Measurements from ENCODE around the gene PRSS23. TPM values are rescaled to one million over a fixed set of nuclear protein-coding genes. Genes with fewer than 3 reads are reported as not detected.

Gene PRSS23
- total and polyA plus RNA-seq, 12 donors: 5.1 to 49.4 (median 28.8) TPM

DNA sequence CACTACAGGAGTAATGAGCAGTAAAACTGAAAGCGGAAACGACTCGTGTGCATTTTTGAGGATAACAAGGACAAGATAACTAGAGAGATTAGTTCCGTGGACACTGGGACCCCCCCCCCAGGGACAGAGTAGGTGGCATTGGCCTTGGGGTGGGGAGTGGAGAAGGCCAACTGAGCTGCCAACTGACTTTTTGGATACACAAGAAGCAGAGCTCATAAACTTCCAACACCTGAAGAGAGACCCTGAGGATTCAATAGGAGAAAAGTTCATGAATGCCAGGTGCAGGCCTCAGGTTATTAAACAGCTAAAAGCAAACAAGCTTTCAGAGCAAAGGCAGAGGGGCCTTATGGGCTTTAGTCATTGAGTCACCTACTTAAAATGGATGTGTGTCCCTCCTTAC, 17.6 kb upstream of the PRSS23 start:
- no peak overlapping the region for H3K4me3 ChIP-seq
- DNase-seq: no peak
- intact Hi-C loops (cut with DNase I): no loop called here
- no peaks in the 10 kb centered on the region for H3K4me1 ChIP-seq (replicated peaks in 1 of 2)
- H3K36me3 ChIP-seq (replicated peaks in 1 of 2): no peaks in the 10 kb centered on the region
- no peaks in the 10 kb centered on the region for H3K27me3 ChIP-seq
- no peaks in the 10 kb centered on the region for H3K9me3 ChIP-seq (replicated peaks in 1 of 3)
- 68 to 78% (median 72%) methylated on average over 4 of the region's 4 CpGs for WGBS, 4 donors
- TF ChIP-seq, protein P1, sequence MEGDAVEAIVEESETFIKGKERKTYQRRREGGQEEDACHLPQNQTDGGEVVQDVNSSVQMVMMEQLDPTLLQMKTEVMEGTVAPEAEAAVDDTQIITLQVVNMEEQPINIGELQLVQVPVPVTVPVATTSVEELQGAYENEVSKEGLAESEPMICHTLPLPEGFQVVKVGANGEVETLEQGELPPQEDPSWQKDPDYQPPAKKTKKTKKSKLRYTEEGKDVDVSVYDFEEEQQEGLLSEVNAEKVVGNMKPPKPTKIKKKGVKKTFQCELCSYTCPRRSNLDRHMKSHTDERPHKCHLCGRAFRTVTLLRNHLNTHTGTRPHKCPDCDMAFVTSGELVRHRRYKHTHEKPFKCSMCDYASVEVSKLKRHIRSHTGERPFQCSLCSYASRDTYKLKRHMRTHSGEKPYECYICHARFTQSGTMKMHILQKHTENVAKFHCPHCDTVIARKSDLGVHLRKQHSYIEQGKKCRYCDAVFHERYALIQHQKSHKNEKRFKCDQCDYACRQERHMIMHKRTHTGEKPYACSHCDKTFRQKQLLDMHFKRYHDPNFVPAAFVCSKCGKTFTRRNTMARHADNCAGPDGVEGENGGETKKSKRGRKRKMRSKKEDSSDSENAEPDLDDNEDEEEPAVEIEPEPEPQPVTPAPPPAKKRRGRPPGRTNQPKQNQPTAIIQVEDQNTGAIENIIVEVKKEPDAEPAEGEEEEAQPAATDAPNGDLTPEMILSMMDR (IDR thresholded peaks at IDR 0.05): no peak
- TF ChIP-seq POLR2A (IDR thresholded peaks at IDR 0.05): no peak
- no peak overlapping the region for H3K27ac ChIP-seq

DNA sequence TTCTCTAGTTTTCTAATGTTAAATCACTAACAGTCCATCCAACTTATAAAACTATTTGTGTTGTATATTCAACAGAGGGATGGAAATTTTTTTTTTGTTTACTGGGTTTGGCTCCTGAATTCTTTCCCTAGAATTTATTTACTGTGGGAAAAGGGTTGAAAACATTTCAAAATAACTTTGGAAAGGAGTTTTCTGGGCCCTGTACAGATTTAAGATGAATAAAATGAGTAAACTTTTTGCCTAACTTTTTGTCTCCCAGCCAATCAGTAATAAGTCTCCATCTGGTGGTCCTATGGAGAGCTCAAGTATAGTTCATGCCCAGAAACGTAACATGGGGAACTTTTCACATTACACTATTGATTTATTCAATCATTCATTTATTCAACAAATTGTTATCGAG, 16.7 kb upstream of the PRSS23 start:
- WGBS, 4 donors: 49 to 88% (median 63%) methylated on average over 2 of the region's 2 CpGs
- H3K27ac ChIP-seq: no peak overlapping the region
- no peaks in the 10 kb centered on the region for H3K9me3 ChIP-seq (replicated peaks in 1 of 3)
- H3K27me3 ChIP-seq: no peaks in the 10 kb centered on the region
- no peak for DNase-seq
- H3K4me1 ChIP-seq (replicated peaks in 1 of 2): no peaks in the 10 kb centered on the region
- intact Hi-C loops (cut with DNase I): no loop called here
- H3K4me3 ChIP-seq: no peak overlapping the region
- TF ChIP-seq, protein P1 (IDR thresholded peaks at IDR 0.05): no peak
- no peak for TF ChIP-seq POLR2A (IDR thresholded peaks at IDR 0.05)
- no peaks in the 10 kb centered on the region for H3K36me3 ChIP-seq (replicated peaks in 1 of 2)

DNA sequence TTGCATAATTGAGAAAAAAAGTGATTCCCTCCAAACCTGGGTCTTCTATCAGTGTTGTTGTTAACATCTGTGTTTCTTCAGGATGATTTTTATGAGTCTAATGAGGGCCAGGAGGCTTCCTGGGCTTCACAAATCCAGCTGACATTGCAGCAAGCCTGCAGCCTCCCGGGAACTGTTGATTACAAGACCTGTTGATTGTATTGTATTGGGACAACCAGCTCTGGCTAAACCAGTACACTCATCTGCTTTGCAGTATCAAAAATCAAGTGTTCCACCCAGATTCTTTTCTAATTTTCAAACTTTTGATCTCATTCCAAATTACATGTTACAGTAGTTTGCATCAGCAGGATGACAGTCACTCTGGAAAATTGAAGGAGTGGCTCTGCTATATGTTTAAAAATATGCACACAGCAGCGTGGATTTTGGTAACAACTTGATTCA, 16.1 kb upstream of the PRSS23 start:
- intact Hi-C loops (cut with DNase I): no loop called here
- Histone ChIP-seq H3K27me3 (no peaks in the 10 kb centered on the region), H3K4me3 (no peak overlapping the region), H3K27ac (no peak overlapping the region), H3K9me3 (replicated peaks in 1 of 3) (no peaks in the 10 kb centered on the region), H3K36me3 (replicated peaks in 1 of 2) (no peaks in the 10 kb centered on the region), H3K4me1 (replicated peaks in 1 of 2) (no peaks in the 10 kb centered on the region)
- WGBS, 4 donors: 58 to 79% (median 70%) methylated on average over 2 of the region's 2 CpGs
- DNase-seq: no peak
- no peak for TF ChIP-seq POLR2A (IDR thresholded peaks at IDR 0.05)
- TF ChIP-seq, protein P1 (IDR thresholded peaks at IDR 0.05): no peak

DNA sequence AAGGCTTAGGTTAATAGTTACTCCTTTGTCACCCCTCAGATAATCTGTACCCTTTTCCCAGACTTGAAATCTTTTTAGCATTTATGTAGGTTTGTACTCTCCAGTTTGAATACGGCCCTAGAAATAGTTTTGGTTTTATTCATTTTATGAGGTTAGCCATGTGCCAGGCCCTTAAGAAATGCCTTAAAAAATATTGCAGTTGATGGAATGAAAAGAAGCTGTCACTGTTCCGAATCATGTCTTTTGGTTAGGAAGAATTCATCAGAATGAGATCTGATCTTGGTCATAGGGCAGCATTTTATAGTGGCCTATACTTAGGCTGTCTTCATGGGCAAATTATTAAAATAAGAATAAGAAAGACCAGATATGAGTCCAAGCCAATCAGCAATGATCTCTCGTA, 14.8 kb upstream of the PRSS23 start:
- Histone ChIP-seq H3K27ac (no peak overlapping the region), H3K9me3 (replicated peaks in 1 of 3) (no peaks in the 10 kb centered on the region), H3K4me3 (no peak overlapping the region), H3K4me1 (replicated peaks in 1 of 2) (no peaks in the 10 kb centered on the region), H3K27me3 (no peaks in the 10 kb centered on the region), H3K36me3 (replicated peaks in 1 of 2) (no peaks in the 10 kb centered on the region)
- 71 to 94% (median 74%) methylated on average over 3 of the region's 3 CpGs for WGBS, 4 donors
- TF ChIP-seq, protein P1 (IDR thresholded peaks at IDR 0.05): no peak
- TF ChIP-seq POLR2A (IDR thresholded peaks at IDR 0.05): no peak
- intact Hi-C loops (cut with DNase I): no loop called here
- DNase-seq: no peak
